Right lobe of liver (tissue), 4 donors: Measurements from ENCODE around the gene EFNA5.

Experiments used
- CTCF ChIP-seq, 4 donors: fragments of 200-600 bp in 3 of 4; fragments of 450-650 bp in 1 of 4; IDR thresholded peaks; one replicate each; pipeline versions ENCODE4 v1.5.1 to v1.8.0; 2016 to 2022; ENCODE audit warnings: antibody characterized with exemption in 4 of 4, mild to moderate bottlenecking in 2 of 4
- POLR2A ChIP-seq: fragments of 450-650 bp; IDR thresholded peaks from one replicate; pipeline ENCODE4 v1.6.1; 2017; ENCODE audit warnings: antibody characterized with exemption, mild to moderate bottlenecking
- donor health status: DM: no; HTN: no; CAD: no.
- donor health status: DM: no; HTN: no; CAD: no.
- donor health status: DM: no; HTN: yes; CAD: no.

GRCh38 chr5:107565791-107566767 lies 104.7 kb downstream of the EFNA5 start:
- TF ChIP-seq CTCF (IDR thresholded peaks at IDR 0.05), result no peak
- no peak for TF ChIP-seq POLR2A
